Nephron progenitor cell (in vitro differentiated cells): ENCODE measurements around the gene NPY4R.
"Not testable (repeated sequence)": the region's sequence is repeated elsewhere in the genome, so short reads cannot be mapped to it uniquely, and the experiment has no call there.

Experiments
- DNase-seq: peaks from one replicate; pipeline ENCODE4 v3.0.0; 2021
- H3K27ac Mint-ChIP-seq: 2 replicates; pipeline ENCODE4 v1.8.0; 2021; ENCODE audit warnings: mild to moderate bottlenecking, moderate library complexity, mixed read lengths
- H3K27me3 Mint-ChIP-seq: 2 replicates; pipeline ENCODE4 v1.8.0; 2021; ENCODE audit warnings: mild to moderate bottlenecking, low read depth, mixed read lengths; ENCODE audit not compliant: poor library complexity
- H3K36me3 Mint-ChIP-seq: 2 replicates; pipeline ENCODE4 v1.8.0; 2021; ENCODE audit warnings: low read depth, mixed read lengths
- H3K4me1 Mint-ChIP-seq: 2 replicates; pipeline ENCODE4 v1.8.0; 2021; ENCODE audit warnings: mixed read lengths
- H3K4me3 Mint-ChIP-seq: 2 replicates; pipeline ENCODE4 v1.8.0; 2021; ENCODE audit warnings: mild to moderate bottlenecking, moderate library complexity, mixed read lengths
- H3K9me3 Mint-ChIP-seq: 2 replicates; pipeline ENCODE4 v1.8.0; 2021; ENCODE audit warnings: mild to moderate bottlenecking, moderate library complexity, mixed read lengths
- TF ChIP-seq, protein P1 (sequence below): fragments of 200-600 bp; sonication (generic); IDR thresholded peaks from 2 replicates; pipeline ENCODE4 v1.5.0; 2021; ENCODE audit warnings: antibody characterized with exemption

The NPY4R gene

DNA sequence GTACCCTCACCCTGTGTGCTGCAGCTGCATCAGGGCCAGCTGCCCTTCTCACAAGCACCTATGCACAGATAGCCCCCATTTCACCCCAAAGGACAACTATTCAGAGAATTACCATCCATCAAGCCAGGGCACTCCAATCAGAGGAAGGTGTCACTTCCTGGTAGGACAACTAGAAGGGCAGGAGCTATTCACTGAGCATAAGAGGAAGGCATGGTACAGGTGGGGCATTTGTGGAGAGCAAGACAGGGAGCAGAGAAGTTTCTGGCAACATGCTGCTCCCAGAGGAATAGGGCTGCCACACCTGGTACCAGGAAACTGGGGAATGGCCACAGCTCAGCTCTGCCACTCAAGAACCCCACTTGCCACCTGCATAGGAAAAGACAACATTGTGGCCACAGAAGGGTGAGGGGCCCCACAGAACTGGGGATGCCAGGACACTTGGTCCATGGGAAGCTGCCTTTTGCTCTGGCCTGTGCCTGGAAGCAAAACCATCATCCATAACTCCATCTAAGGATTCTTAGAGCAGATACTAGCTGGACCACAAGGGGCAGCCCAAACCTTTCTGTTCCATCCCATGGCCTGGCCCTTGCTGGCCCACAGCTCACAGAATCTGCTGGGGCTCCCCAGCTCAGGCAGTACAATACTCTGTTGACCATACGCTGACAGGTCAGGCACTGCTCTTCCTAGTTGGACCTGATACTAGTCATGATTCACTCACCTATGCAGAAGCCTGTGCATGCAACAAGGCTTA is 25.8 kb upstream of the NPY4R start:
- not testable (repeated sequence) for H3K27me3 Mint-ChIP-seq, H3K27ac Mint-ChIP-seq, H3K4me3 Mint-ChIP-seq, H3K4me1 Mint-ChIP-seq, H3K9me3 Mint-ChIP-seq, H3K36me3 Mint-ChIP-seq, DNase-seq

DNA sequence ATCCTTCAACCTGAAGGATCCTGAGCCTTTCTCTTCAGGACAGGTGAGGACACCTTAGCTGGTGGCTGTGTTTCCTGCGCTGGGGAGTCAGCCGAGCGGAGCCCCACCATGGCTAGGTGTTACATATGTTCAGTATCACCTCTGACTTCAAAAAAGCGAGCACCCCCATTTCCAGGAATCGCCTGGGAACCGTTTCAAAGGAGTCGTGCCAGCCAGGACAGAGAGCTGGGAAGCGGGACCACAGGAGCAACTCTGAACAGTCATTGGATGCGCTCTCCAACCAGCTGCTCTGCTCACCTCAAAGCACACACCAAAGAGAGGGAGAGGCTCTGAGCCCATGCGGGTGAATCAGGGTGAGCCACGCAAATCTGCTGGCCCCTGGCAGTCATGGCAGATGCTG is 24.5 kb upstream of the NPY4R start:
- not testable (repeated sequence) for DNase-seq, H3K36me3 Mint-ChIP-seq, H3K27me3 Mint-ChIP-seq, H3K4me1 Mint-ChIP-seq, H3K27ac Mint-ChIP-seq, H3K9me3 Mint-ChIP-seq, H3K4me3 Mint-ChIP-seq

GRCh38 chr10:46486459-46486858 is 20.7 kb upstream of the NPY4R start:
- H3K36me3 Mint-ChIP-seq, H3K9me3 Mint-ChIP-seq, H3K4me1 Mint-ChIP-seq, H3K27me3 Mint-ChIP-seq, DNase-seq, H3K4me3 Mint-ChIP-seq, H3K27ac Mint-ChIP-seq: not testable (repeated sequence)

DNA sequence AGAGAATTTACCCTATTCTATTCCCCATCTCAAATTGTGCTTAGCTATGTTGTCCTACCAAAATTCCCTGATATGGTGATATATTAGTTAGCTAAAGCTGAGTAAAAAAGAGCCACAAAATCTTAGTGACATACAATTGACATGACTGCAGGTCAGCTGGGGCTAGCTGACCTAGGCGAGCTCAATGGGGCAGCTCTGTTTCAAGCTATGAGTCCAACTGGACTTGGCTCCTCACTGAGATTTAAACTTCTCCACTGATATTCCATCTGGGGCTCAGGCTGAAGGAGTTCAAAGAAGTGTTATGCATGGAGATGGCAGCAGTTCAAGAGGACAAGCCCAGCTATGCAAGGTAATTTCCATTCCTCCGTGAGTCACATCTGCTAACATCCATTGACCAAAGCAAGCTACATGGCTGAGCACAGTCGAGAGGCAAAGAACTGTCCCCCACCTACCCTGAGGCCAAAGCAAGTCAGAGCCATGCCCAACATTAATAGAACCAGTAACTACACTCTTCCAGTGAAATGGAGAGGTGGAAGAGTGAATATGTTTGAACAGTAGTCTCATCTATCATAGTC is 9.1 kb upstream of the NPY4R start:
- not testable (repeated sequence) for H3K4me3 Mint-ChIP-seq, H3K4me1 Mint-ChIP-seq, H3K9me3 Mint-ChIP-seq, H3K27ac Mint-ChIP-seq, H3K36me3 Mint-ChIP-seq, DNase-seq, H3K27me3 Mint-ChIP-seq

DNA sequence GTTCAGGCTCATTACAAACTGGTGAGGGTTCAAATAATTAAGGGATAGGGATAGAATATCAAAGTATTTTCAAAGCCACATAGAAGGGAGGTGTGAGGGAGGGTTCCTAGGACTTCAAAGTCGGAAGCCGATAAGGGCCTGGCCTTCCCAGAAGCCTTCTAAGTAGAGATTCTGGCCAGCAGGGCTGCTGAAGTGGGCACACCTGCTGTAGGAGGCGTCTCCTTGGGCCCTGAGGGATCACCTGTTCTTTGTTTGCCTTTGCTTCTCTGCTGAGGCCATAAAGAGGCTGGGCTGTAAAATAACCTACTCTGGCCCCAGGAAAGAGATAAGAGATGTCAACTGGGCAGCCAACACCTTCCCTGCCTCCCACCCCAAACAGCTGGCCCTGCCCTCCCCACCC is 8.0 kb upstream of the NPY4R start:
- not testable (repeated sequence) for H3K27ac Mint-ChIP-seq, H3K27me3 Mint-ChIP-seq, H3K9me3 Mint-ChIP-seq, H3K4me1 Mint-ChIP-seq, DNase-seq, H3K4me3 Mint-ChIP-seq, H3K36me3 Mint-ChIP-seq

DNA sequence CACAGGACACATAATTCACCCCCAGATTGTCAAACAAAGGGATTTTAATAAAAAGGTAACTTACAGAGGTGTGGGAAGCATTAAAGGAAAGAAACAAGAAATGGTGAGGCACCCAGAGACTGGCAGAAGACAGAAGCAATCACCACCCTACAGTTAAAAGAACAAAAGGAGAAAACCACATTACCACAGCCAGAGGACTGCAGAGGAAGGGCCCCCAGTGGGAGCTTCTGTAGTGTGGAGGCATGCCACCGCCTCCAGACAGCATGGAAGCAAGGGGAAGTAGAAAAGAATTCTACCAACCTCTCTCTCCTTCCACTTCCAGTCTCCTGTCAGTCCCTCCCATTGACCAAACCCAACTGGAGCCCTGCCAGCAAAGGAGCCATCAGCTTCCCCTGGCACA is 4.4 kb upstream of the NPY4R start:
- not testable (repeated sequence) for DNase-seq, H3K9me3 Mint-ChIP-seq, H3K27me3 Mint-ChIP-seq, H3K27ac Mint-ChIP-seq, H3K36me3 Mint-ChIP-seq, H3K4me3 Mint-ChIP-seq, H3K4me1 Mint-ChIP-seq

DNA sequence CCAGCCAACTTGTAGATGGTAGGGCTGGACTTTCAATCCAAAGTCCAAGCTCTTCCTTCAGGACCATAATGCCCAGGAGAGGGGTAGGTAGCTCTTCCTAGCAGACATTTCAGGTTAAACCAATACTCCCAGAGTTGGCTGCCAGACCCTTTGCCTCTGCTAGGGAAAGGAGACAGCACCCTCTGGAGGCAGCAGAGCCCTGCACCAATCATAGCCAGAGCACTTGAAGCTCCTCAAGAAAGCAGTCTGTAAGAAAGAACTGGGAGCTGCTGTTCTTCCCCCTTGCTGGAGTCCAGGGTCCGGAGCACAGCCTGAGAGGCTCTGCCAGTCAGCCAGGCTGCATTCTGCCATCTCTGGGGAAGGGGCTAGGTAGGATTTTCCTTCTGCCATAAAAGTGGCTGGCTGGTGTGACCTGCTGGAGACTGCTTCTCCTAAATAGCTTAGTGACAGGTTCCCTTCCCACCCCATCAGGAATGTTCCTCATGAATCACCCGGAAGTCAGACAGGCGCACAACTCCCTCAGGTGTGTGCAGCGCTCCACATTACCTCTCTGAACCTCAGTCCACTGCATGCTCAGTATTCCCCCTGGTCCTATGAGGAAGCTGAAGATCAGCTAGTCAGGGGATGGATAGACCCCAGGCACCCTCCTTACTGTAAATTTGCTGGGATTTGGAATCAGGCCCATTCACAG is 2.5 kb upstream of the NPY4R start:
- TF ChIP-seq, protein P1, sequence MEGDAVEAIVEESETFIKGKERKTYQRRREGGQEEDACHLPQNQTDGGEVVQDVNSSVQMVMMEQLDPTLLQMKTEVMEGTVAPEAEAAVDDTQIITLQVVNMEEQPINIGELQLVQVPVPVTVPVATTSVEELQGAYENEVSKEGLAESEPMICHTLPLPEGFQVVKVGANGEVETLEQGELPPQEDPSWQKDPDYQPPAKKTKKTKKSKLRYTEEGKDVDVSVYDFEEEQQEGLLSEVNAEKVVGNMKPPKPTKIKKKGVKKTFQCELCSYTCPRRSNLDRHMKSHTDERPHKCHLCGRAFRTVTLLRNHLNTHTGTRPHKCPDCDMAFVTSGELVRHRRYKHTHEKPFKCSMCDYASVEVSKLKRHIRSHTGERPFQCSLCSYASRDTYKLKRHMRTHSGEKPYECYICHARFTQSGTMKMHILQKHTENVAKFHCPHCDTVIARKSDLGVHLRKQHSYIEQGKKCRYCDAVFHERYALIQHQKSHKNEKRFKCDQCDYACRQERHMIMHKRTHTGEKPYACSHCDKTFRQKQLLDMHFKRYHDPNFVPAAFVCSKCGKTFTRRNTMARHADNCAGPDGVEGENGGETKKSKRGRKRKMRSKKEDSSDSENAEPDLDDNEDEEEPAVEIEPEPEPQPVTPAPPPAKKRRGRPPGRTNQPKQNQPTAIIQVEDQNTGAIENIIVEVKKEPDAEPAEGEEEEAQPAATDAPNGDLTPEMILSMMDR, result peak; percentile 7
- H3K27ac Mint-ChIP-seq, H3K9me3 Mint-ChIP-seq, H3K27me3 Mint-ChIP-seq, H3K36me3 Mint-ChIP-seq, H3K4me3 Mint-ChIP-seq, H3K4me1 Mint-ChIP-seq: not testable (repeated sequence)
- DNase-seq, result peak; percentile 3

DNA sequence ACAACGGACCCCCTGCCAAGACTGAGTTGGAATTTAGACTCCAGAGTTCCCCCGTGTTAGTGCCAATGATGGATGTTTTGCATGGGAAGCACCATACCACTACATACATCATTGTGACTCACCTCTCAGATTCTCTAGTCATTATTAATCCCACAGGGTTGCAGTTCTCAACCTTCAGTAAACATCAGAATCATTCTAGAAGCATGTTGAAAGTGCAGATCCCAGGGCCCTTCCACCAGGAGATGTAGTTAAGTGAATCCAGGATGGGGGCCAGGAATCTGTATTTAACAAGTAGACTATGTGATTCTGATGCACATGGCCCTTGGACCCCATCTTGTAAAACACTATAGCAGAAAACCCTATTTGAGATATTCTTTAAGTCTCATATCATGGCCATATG is 2.1 kb downstream of the NPY4R start:
- not testable (repeated sequence) for H3K4me3 Mint-ChIP-seq, H3K4me1 Mint-ChIP-seq, H3K27me3 Mint-ChIP-seq, H3K27ac Mint-ChIP-seq, H3K9me3 Mint-ChIP-seq, DNase-seq, H3K36me3 Mint-ChIP-seq

GRCh38 chr10:46462276-46462675 is 3.5 kb downstream of the NPY4R start:
- DNase-seq, H3K36me3 Mint-ChIP-seq, H3K4me1 Mint-ChIP-seq, H3K27ac Mint-ChIP-seq, H3K27me3 Mint-ChIP-seq, H3K9me3 Mint-ChIP-seq, H3K4me3 Mint-ChIP-seq: not testable (repeated sequence)

DNA sequence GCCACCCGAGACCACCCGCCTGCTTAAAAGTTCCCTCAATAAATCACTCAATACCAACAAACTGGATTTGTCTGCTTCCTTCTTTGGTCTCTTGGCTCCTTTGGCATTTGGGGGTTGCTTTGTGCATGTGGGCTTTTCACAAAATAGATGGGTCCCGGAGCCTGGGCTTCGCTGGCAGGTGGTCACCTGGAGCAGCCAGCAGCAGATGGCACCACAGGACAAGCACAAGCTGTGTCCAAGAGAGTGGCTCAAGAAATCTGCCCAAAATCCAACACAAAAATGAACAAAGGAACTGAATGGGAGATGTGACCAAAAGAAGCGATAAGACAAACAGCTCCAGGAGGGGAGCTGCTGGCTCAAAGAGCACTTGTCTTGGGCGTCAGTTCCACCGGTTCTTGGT is 6.2 kb downstream of the NPY4R start:
- not testable (repeated sequence) for H3K27me3 Mint-ChIP-seq, H3K36me3 Mint-ChIP-seq

DNA sequence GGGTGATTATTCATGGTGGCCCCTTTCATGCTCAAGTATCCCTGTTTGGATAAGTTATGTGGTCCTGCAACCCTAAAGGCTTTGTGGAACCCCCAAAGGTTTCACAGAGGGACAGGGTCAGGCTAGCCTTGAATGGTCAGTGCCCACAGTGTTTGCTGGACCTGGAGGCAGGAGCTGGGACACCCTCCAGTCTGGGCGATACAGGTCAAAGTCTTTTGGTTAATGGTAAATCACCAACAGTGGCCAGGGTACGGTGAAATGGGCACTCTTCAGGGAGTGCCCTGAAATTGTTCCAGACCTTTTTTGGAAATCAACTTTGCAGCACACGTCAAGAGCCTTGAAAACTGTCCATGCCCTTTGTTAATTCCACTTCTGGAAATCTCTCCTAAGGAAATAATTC is 8.7 kb downstream of the NPY4R start:
- H3K36me3 Mint-ChIP-seq, H3K27me3 Mint-ChIP-seq, H3K9me3 Mint-ChIP-seq, H3K27ac Mint-ChIP-seq, H3K4me1 Mint-ChIP-seq, H3K4me3 Mint-ChIP-seq, DNase-seq: not testable (repeated sequence)

More for the DNA sequence above, 6.2 kb downstream of the NPY4R start:
- not testable (repeated sequence) for H3K4me1 Mint-ChIP-seq, H3K27ac Mint-ChIP-seq, H3K9me3 Mint-ChIP-seq, DNase-seq, H3K4me3 Mint-ChIP-seq

GRCh38 chr10:46455992-46456391 is 9.8 kb downstream of the NPY4R start:
- H3K4me1 Mint-ChIP-seq, H3K9me3 Mint-ChIP-seq, H3K27me3 Mint-ChIP-seq, H3K27ac Mint-ChIP-seq, H3K4me3 Mint-ChIP-seq, H3K36me3 Mint-ChIP-seq, DNase-seq: not testable (repeated sequence)

- not testable (repeated sequence) for H3K9me3 Mint-ChIP-seq, H3K27me3 Mint-ChIP-seq, H3K36me3 Mint-ChIP-seq, H3K4me1 Mint-ChIP-seq, DNase-seq, H3K4me3 Mint-ChIP-seq, H3K27ac Mint-ChIP-seq
Observed at GRCh38 chr10:46451365-46451764, 14.4 kb downstream of the NPY4R start.

DNA sequence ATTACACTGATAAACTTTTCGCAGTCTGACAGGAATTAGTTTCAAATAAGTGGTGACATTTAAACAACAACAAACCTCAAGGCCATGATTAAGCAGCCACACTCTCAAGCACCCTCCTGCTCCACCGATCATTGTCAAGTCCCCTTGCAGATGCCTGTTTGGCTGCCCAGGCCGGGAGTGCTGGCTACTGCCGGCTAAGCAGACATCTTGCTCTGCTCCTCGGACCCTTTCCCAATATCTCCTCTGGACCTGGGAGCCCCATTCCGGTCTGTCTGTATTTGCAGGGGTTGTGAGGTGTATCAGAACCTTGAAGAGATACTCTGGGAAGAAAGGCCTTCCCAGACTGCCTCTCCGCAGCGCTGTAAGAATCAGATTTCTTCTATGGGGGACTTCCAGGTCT is 14.9 kb downstream of the NPY4R start:
- not testable (repeated sequence) for H3K4me3 Mint-ChIP-seq, H3K27ac Mint-ChIP-seq, H3K9me3 Mint-ChIP-seq, H3K4me1 Mint-ChIP-seq, DNase-seq, H3K27me3 Mint-ChIP-seq, H3K36me3 Mint-ChIP-seq
